Activated CD4-positive, CD25-positive, alpha-beta regulatory T cell treated with anti-CD3 and anti-CD28 coated beads, Interleukin-2, amount 50 U/mL, for 24 hours (primary cell): ENCODE results near the gene KPNA3.
"Not testable (repeated sequence)": the region's sequence is repeated elsewhere in the genome, so short reads cannot be mapped to it uniquely, and the experiment has no call there.

ENCODE experiments used
- ATAC-seq, 2 donors: fragments of 150-1000 bp; cut with Tn5 transposase; one replicate each; pipeline ENCODE4 v1.10.0; 2021; ENCODE audit warnings: mild to moderate bottlenecking in 1 of 2, moderate library complexity in 1 of 2

KPNA3 gene

GRCh38 chr13:49803047-49803446 is 10.6 kb upstream of the KPNA3 start:
- not testable (repeated sequence) for ATAC-seq

GRCh38 chr13:49802426-49802825 is 9.9 kb upstream of the KPNA3 start:
- no peak for ATAC-seq

- peak; percentile 6 to 14 for ATAC-seq
These were observed 552 bp downstream of the KPNA3 start for GRCh38 chr13:49791711-49792549.

GRCh38 chr13:49791315-49791710 is 1.2 kb downstream of the KPNA3 start:
- ATAC-seq, result no peak

- ATAC-seq, result no peak
These were observed 2.5 kb downstream of the KPNA3 start for GRCh38 chr13:49789968-49790367.

GRCh38 chr13:49786401-49787008 is 6.0 kb downstream of the KPNA3 start:
- no peak for ATAC-seq

GRCh38 chr13:49784886-49785570 is 7.5 kb downstream of the KPNA3 start:
- no peak for ATAC-seq

- no peak for ATAC-seq
These were observed 8.6 kb downstream of the KPNA3 start for GRCh38 chr13:49783865-49784264.

GRCh38 chr13:49782784-49783183 is 9.7 kb downstream of the KPNA3 start:
- ATAC-seq, result no peak

GRCh38 chr13:49781806-49782205 is 10.7 kb downstream of the KPNA3 start:
- ATAC-seq, result no peak

- ATAC-seq, result no peak
These were observed 12.8 kb downstream of the KPNA3 start for GRCh38 chr13:49779721-49780120.

- no peak for ATAC-seq
These were observed 14.5 kb downstream of the KPNA3 start for GRCh38 chr13:49777746-49778614.

GRCh38 chr13:49776871-49777270 is 15.6 kb downstream of the KPNA3 start:
- no peak for ATAC-seq

- no peak for ATAC-seq
These were observed 18.0 kb downstream of the KPNA3 start for GRCh38 chr13:49774376-49775005.

- ATAC-seq, result no peak
These were observed 19.7 kb downstream of the KPNA3 start for GRCh38 chr13:49772828-49773227.

GRCh38 chr13:49761811-49762210 is 30.7 kb downstream of the KPNA3 start:
- not testable (repeated sequence) for ATAC-seq

GRCh38 chr13:49760558-49760957 is 31.9 kb downstream of the KPNA3 start:
- peak; percentile 17 to 58 for ATAC-seq

- no peak for ATAC-seq
These were observed 33.0 kb downstream of the KPNA3 start for GRCh38 chr13:49759503-49759902.

- no peak for ATAC-seq
These were observed 36.2 kb downstream of the KPNA3 start for GRCh38 chr13:49756263-49756662.

GRCh38 chr13:49754146-49754545 is 38.3 kb downstream of the KPNA3 start:
- no peak for ATAC-seq

GRCh38 chr13:49749848-49750247 is 42.6 kb downstream of the KPNA3 start:
- no peak for ATAC-seq

GRCh38 chr13:49746111-49746510 is 46.4 kb downstream of the KPNA3 start:
- no peak for ATAC-seq
